ENCODE results near the gene ANK3.

The ANK3 gene

GRCh38 chr10:60389413-60390025 lies at the start of gene ANK3:
Gene ANK3, minus strand, starts transcription at chr10:60389875. Its CDS starts 337 bp downstream, at chr10:60389538.
- no peak for DNase-seq

- peak; percentile 25 for DNase-seq
Observed at GRCh38 chr10:60434418-60435046, 44.9 kb upstream of the ANK3 start.

GRCh38 chr10:60433684-60434083 lies 44.0 kb upstream of the ANK3 start:
- no peak for DNase-seq

- DNase-seq, result no peak
Observed at GRCh38 chr10:60430836-60431597, 41.3 kb upstream of the ANK3 start.

- DNase-seq, result no peak
Observed at GRCh38 chr10:60430017-60430416, 40.3 kb upstream of the ANK3 start.

- DNase-seq, result no peak
Observed at GRCh38 chr10:60429084-60429849, 39.6 kb upstream of the ANK3 start.

- no peak for DNase-seq
Observed at GRCh38 chr10:60428387-60428737, 38.7 kb upstream of the ANK3 start.

GRCh38 chr10:60427709-60428386 lies 38.2 kb upstream of the ANK3 start:
- DNase-seq, result no peak

- DNase-seq, result no peak
Observed at GRCh38 chr10:60427148-60427547, 37.5 kb upstream of the ANK3 start.

GRCh38 chr10:60426425-60426824 lies 36.8 kb upstream of the ANK3 start:
- no peak for DNase-seq

GRCh38 chr10:60425392-60426110 lies 35.9 kb upstream of the ANK3 start:
- no peak for DNase-seq

GRCh38 chr10:60424971-60425370 lies 35.3 kb upstream of the ANK3 start:
- no peak for DNase-seq

GRCh38 chr10:60423920-60424319 lies 34.2 kb upstream of the ANK3 start:
- no peak for DNase-seq

- no peak for DNase-seq
Observed at GRCh38 chr10:60422809-60423208, 33.1 kb upstream of the ANK3 start.

GRCh38 chr10:60420991-60421894 lies 31.6 kb upstream of the ANK3 start:
- no peak for DNase-seq

- no peak for DNase-seq
Observed at GRCh38 chr10:60419249-60419648, 29.6 kb upstream of the ANK3 start.

- no peak for DNase-seq
Observed at GRCh38 chr10:60417901-60418300, 28.2 kb upstream of the ANK3 start.

- DNase-seq, result no peak
Observed at GRCh38 chr10:60417024-60417423, 27.3 kb upstream of the ANK3 start.

GRCh38 chr10:60414877-60415585 lies 25.4 kb upstream of the ANK3 start:
- no peak for DNase-seq

GRCh38 chr10:60414111-60414510 lies 24.4 kb upstream of the ANK3 start:
- no peak for DNase-seq

Data from NCI-H1436 (cell line).